Measurements from ENCODE around the gene TANK.
"Not testable (repeated sequence)": the region's sequence is repeated elsewhere in the genome, so short reads cannot be mapped to it uniquely, and the experiment has no call there.

TANK gene

DNA sequence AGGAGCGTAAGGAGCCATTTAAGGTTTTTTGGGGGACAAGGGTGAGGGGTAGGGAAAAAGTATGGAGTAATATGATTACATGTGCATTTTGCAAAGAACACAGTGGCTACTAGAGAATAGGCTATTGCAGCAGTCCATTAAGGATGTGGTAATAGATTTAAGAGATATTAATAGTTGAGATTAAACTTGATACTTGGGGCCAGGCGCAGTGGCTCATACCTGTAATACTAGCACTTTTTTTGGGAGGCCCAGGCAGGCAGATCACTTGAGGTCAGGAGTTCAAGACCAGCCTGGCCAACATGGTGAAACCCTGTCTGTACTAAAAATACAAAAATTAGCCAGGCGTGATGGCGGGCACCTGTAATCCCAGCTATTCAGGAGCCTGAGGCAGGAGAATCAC is 35.4 kb downstream of the TANK start:
- DNase-seq; H2AFZ ChIP-seq (ENCODE audit: low read depth, low read length): not testable (repeated sequence)

DNA sequence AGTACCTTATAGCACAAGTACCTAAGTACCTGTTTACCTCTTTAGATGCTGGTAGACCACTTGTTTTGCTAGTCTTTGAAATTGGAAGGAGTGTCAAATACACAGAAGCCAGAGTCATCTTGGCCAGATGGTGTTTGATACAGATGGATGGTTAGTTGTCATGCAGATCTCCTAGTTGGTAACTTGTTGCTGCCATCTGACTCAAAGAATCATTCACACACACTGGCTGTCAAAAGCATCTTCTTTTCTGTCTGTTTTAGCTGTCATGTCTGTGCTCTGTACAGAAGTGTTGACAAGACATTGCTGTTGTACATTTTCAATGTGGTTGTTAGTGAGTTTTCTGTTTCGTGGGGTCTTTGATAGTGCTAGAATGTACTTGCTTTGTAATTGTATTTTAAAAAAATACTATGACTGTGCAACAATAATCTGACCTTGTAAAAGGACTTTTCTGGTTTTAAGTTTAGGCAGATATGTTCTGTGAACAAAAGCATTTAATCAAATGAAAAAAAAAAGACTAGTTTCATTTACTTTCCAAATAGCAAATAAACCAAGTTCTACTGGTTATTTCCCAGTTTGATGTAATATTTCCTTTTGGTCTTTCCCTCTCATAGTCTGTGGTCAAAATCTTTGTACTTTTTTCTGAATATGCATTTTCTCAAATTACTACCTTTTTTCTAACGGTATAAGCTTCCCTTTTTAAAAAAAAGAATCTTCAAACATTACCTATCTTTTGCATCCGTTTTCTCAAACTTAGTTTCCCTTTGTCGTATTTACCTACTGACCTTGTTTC is 39.9 kb downstream of the TANK start:
- Histone ChIP-seq H3K4me1 (ENCODE audit: control insufficient read depth, insufficient read depth, low read depth, low read length) (no peaks in the 10 kb centered on the region), H3K4ac (ENCODE audit: low read depth in 1 of 2, low read length in 2 of 2) (no peak overlapping the region), H3K4me2 (ENCODE audit: low read length, poor library complexity, severe bottlenecking) (no peak overlapping the region), H4K8ac (ENCODE audit: low read length) (no peak overlapping the region), H3K9me3 (ENCODE audit: control insufficient read depth, low read length) (no peaks in the 10 kb centered on the region), H2BK5ac (ENCODE audit: low read depth, low read length, poor library complexity, severe bottlenecking) (no peak overlapping the region), H3K27ac (ENCODE audit: low read length, poor library complexity, severe bottlenecking) (no peak overlapping the region), H3K14ac (ENCODE audit: low read length in 2 of 2) (no peak overlapping the region), H3K79me1 (replicated peaks; ENCODE audit: low read length, poor library complexity, severe bottlenecking) (peaks cover 16% of the 10 kb centered on the region), H2BK120ac (ENCODE audit: low read depth, low read length) (no peak overlapping the region), H2AFZ (ENCODE audit: low read depth, low read length) (no peak overlapping the region), H3K23ac (ENCODE audit: low read length in 2 of 2) (no peak overlapping the region), H3K18ac (ENCODE audit: low read depth in 1 of 2, low read length in 2 of 2) (no peak overlapping the region), H2BK15ac (ENCODE audit: low read depth, poor library complexity, severe bottlenecking) (no peak overlapping the region), H2BK12ac (ENCODE audit: low read length in 2 of 2) (no peak overlapping the region), H3K4me3 (ENCODE audit: insufficient read depth in 1 of 2, low read depth in 1 of 2, low read length in 2 of 2) (no peak overlapping the region), H3K27me3 (ENCODE audit: control insufficient read depth in 1 of 2, insufficient read depth in 1 of 2, low read length in 2 of 2) (no peaks in the 10 kb centered on the region), H2AK5ac (ENCODE audit: low read length, severe bottlenecking) (no peak overlapping the region), H3K36me3 (ENCODE audit: control insufficient read depth in 1 of 2, insufficient read depth in 2 of 2, low read depth in 1 of 2, low read length in 2 of 2) (peaks cover 6 to 62% of the 10 kb centered on the region in 2 experiments), H4K91ac (ENCODE audit: low read length) (no peak overlapping the region), H3K9ac (ENCODE audit: low read length) (no peak overlapping the region)
- no peak for DNase-seq
- 100% methylated on average over 2 of the region's 4 CpGs for WGBS

More for the DNA sequence above, 35.4 kb downstream of the TANK start:
- H4K91ac ChIP-seq (ENCODE audit: low read length); H3K9me3 ChIP-seq (ENCODE audit: control insufficient read depth, low read length); H3K18ac ChIP-seq (ENCODE audit: low read depth in 1 of 2, low read length in 2 of 2); H3K9ac ChIP-seq (ENCODE audit: low read length); H3K4ac ChIP-seq (ENCODE audit: low read depth in 1 of 2, low read length in 2 of 2); H3K4me3 ChIP-seq (ENCODE audit: insufficient read depth in 1 of 2, low read depth in 1 of 2, low read length in 2 of 2); H4K8ac ChIP-seq (ENCODE audit: low read length); H2BK12ac ChIP-seq (ENCODE audit: low read length in 2 of 2); H3K27ac ChIP-seq (ENCODE audit: low read length, poor library complexity, severe bottlenecking); H2AK5ac ChIP-seq (ENCODE audit: low read length, severe bottlenecking); H3K14ac ChIP-seq (ENCODE audit: low read length in 2 of 2); H3K23ac ChIP-seq (ENCODE audit: low read length in 2 of 2); H3K27me3 ChIP-seq (ENCODE audit: control insufficient read depth in 1 of 2, insufficient read depth in 1 of 2, low read length in 2 of 2); H2BK5ac ChIP-seq (ENCODE audit: low read depth, low read length, poor library complexity, severe bottlenecking); H3K4me2 ChIP-seq (ENCODE audit: low read length, poor library complexity, severe bottlenecking); H2BK15ac ChIP-seq (ENCODE audit: low read depth, poor library complexity, severe bottlenecking); H3K4me1 ChIP-seq (ENCODE audit: control insufficient read depth, insufficient read depth, low read depth, low read length); H2BK120ac ChIP-seq (ENCODE audit: low read depth, low read length): not testable (repeated sequence)
- Histone ChIP-seq H3K36me3 (ENCODE audit: control insufficient read depth in 1 of 2, insufficient read depth in 2 of 2, low read depth in 1 of 2, low read length in 2 of 2) (peaks cover 3 to 73% of the 10 kb centered on the region in 2 experiments), H3K79me1 (replicated peaks; ENCODE audit: low read length, poor library complexity, severe bottlenecking) (peaks cover 17% of the 10 kb centered on the region)
- WGBS, result over 99% methylated on average over 4 of the region's 4 CpGs

DNA sequence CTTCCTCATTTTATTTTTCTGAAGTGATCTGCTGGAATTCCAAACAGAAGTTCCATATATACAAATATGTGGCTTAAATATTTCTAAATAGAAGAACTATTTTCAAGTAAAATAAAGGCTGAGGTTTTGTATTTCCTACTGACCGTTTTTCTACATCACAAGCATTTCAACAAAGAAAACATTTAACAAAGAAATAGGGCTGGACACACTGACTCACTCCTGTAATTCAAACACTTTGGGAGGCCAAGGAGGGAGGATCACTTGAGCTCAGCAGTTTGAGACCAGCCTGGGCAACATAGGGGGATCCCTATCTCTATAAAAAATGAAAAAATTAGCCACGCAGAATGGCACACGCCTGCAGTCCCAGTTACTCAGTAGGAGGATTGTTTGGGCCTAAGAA is 44.6 kb downstream of the TANK start:
- H4K8ac ChIP-seq (ENCODE audit: low read length), result no peak overlapping the region
- no peak overlapping the region for H2BK120ac ChIP-seq (ENCODE audit: low read depth, low read length)
- no peak overlapping the region for H3K18ac ChIP-seq (ENCODE audit: low read depth in 1 of 2, low read length in 2 of 2)
- H3K23ac ChIP-seq (ENCODE audit: low read length in 2 of 2), result no peak overlapping the region
- H3K36me3 ChIP-seq (ENCODE audit: control insufficient read depth in 1 of 2, insufficient read depth in 2 of 2, low read depth in 1 of 2, low read length in 2 of 2), result peaks cover 3 to 64% of the 10 kb centered on the region in 2 experiments
- no peak overlapping the region for H3K4me3 ChIP-seq (ENCODE audit: insufficient read depth in 1 of 2, low read depth in 1 of 2, low read length in 2 of 2)
- WGBS, result 85% methylated on average over 3 of the region's 3 CpGs
- H3K4me1 ChIP-seq (ENCODE audit: control insufficient read depth, insufficient read depth, low read depth, low read length), result no peaks in the 10 kb centered on the region
- no peak overlapping the region for H2BK15ac ChIP-seq (ENCODE audit: low read depth, poor library complexity, severe bottlenecking)
- no peak overlapping the region for H2BK12ac ChIP-seq (ENCODE audit: low read length in 2 of 2)
- no peak overlapping the region for H2AK5ac ChIP-seq (ENCODE audit: low read length, severe bottlenecking)
- no peak for DNase-seq
- no peak overlapping the region for H3K4me2 ChIP-seq (ENCODE audit: low read length, poor library complexity, severe bottlenecking)
- no peak overlapping the region for H3K14ac ChIP-seq (ENCODE audit: low read length in 2 of 2)
- H3K27ac ChIP-seq (ENCODE audit: low read length, poor library complexity, severe bottlenecking), result no peak overlapping the region
- no peak overlapping the region for H2AFZ ChIP-seq (ENCODE audit: low read depth, low read length)
- H3K9me3 ChIP-seq (ENCODE audit: control insufficient read depth, low read length), result no peaks in the 10 kb centered on the region
- H3K9ac ChIP-seq (ENCODE audit: low read length), result no peak overlapping the region
- H2BK5ac ChIP-seq (ENCODE audit: low read depth, low read length, poor library complexity, severe bottlenecking), result no peak overlapping the region
- no peak overlapping the region for H3K4ac ChIP-seq (ENCODE audit: low read depth in 1 of 2, low read length in 2 of 2)
- no peak overlapping the region for H4K91ac ChIP-seq (ENCODE audit: low read length)
- H3K27me3 ChIP-seq (ENCODE audit: control insufficient read depth in 1 of 2, insufficient read depth in 1 of 2, low read length in 2 of 2), result no peaks in the 10 kb centered on the region
- H3K79me1 ChIP-seq (replicated peaks; ENCODE audit: low read length, poor library complexity, severe bottlenecking), result peaks cover 2% of the 10 kb centered on the region

DNA sequence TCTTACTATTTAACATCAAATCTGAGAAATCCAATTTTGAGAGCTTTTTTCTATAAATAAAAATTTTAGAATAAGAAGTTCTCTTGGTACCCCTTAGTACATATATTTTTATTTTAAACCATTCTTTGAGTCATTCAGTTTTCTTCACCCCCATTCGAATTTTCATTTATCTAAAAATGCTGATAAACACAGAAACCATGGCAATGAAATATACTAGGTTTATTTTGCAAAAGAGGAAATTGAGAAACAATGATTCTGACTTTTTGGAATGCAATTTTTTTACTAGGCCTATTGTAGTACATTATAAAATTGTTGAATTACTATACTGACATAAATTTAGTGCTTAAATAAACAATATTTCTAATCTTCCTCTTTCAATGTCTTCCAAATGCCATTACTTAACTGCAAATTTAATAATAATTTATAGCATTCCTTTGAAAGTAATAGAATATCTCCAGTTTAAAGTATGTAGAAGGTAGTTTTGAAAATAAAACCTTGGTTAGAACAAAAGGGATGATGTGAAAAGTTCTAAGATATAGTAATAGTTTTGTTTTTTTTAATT is 46.3 kb downstream of the TANK start:
- Histone ChIP-seq H3K27ac (ENCODE audit: low read length, poor library complexity, severe bottlenecking) (no peak overlapping the region), H2AFZ (ENCODE audit: low read depth, low read length) (no peak overlapping the region), H2BK15ac (ENCODE audit: low read depth, poor library complexity, severe bottlenecking) (no peak overlapping the region), H2AK5ac (ENCODE audit: low read length, severe bottlenecking) (no peak overlapping the region), H3K4me3 (ENCODE audit: insufficient read depth in 1 of 2, low read depth in 1 of 2, low read length in 2 of 2) (no peak overlapping the region), H2BK120ac (ENCODE audit: low read depth, low read length) (no peak overlapping the region), H3K27me3 (ENCODE audit: control insufficient read depth in 1 of 2, insufficient read depth in 1 of 2, low read length in 2 of 2) (no peaks in the 10 kb centered on the region), H3K18ac (ENCODE audit: low read depth in 1 of 2, low read length in 2 of 2) (no peak overlapping the region), H3K14ac (ENCODE audit: low read length in 2 of 2) (no peak overlapping the region), H3K9ac (ENCODE audit: low read length) (peak overlapping the region; percentile 50), H3K23ac (ENCODE audit: low read length in 2 of 2) (no peak overlapping the region), H3K4ac (ENCODE audit: low read depth in 1 of 2, low read length in 2 of 2) (no peak overlapping the region), H3K79me1 (replicated peaks; ENCODE audit: low read length, poor library complexity, severe bottlenecking) (peaks cover 1% of the 10 kb centered on the region), H3K36me3 (ENCODE audit: control insufficient read depth in 1 of 2, insufficient read depth in 2 of 2, low read depth in 1 of 2, low read length in 2 of 2) (peaks cover 3 to 73% of the 10 kb centered on the region in 2 experiments), H4K8ac (ENCODE audit: low read length) (no peak overlapping the region), H2BK5ac (ENCODE audit: low read depth, low read length, poor library complexity, severe bottlenecking) (no peak overlapping the region), H4K91ac (ENCODE audit: low read length) (no peak overlapping the region), H3K9me3 (ENCODE audit: control insufficient read depth, low read length) (no peaks in the 10 kb centered on the region), H3K4me1 (ENCODE audit: control insufficient read depth, insufficient read depth, low read depth, low read length) (no peaks in the 10 kb centered on the region), H2BK12ac (ENCODE audit: low read length in 2 of 2) (no peak overlapping the region), H3K4me2 (ENCODE audit: low read length, poor library complexity, severe bottlenecking) (no peak overlapping the region)
- no peak for DNase-seq
- WGBS, result 100% methylated on average over 1 of the region's 1 CpG

Data from mesenchymal stem cell (in vitro differentiated cells and primary cell).